IMR-90 (cell line): Measurements from ENCODE around the gene SSPN. TPM values are rescaled to one million over a fixed set of nuclear protein-coding genes. Genes with fewer than 3 reads are reported as not detected.

Experiments
- ATAC-seq: fragments of 200-7000 bp; cut with Tn5 transposase; 2 replicates; pipeline ENCODE4 v1.9.1; 2020; ENCODE audit warnings: low read depth, mild to moderate bottlenecking, moderate library complexity
- BruUV-seq: library from RNA; stranded (reverse); fragments of 400-500 nt; replicated peaks from 2 replicates; lab custom pipeline; 2021; lab: Mats Ljungman, UMichigan
- CTCF ChIA-PET: fragments of 300-600 bp; formaldehyde crosslinking; extraction: SDS; loops from one replicate; lab custom pipeline; 2021; ENCODE audit warnings: antibody characterized with exemption; lab: Yijun Ruan, JAX
- POLR2A ChIA-PET: fragments of 300-600 bp; sonication (Branson Sonifier 250); formaldehyde crosslinking; loops from one replicate; lab custom pipeline; 2022; ENCODE audit warnings: antibody characterized with exemption; ENCODE audit not compliant: unreplicated experiment; lab: Charles Lee
- DNase-seq: peaks from one replicate; pipeline ENCODE4 v3.0.0; 2013
- H2AFZ ChIP-seq: replicated peaks from 2 replicates; pipeline ENCODE3; 2013; ENCODE audit warnings: low read length, mild to moderate bottlenecking; ENCODE audit not compliant: poor library complexity
- H2AK5ac ChIP-seq: 2 replicates; pipeline ENCODE4 v1.6.1; 2013; ENCODE audit warnings: low read depth, low read length, inconsistent platforms
- H2AK9ac ChIP-seq: replicated peaks from 2 replicates; pipeline ENCODE3; 2013; ENCODE audit warnings: mild to moderate bottlenecking, low read depth, low read length, moderate library complexity; ENCODE audit not compliant: poor library complexity
- H2BK120ac ChIP-seq: 2 replicates; pipeline ENCODE4 v1.6.1; 2013; ENCODE audit warnings: low read depth, low read length, inconsistent platforms
- H2BK15ac ChIP-seq: 3 replicates; pipeline ENCODE4 v1.6.1; 2013; ENCODE audit warnings: low read depth, low read length, inconsistent platforms
- H2BK20ac ChIP-seq: 2 replicates; pipeline ENCODE4 v1.6.1; 2013; ENCODE audit warnings: low read depth, mild to moderate bottlenecking, inconsistent platforms, low read length, moderate library complexity
- H2BK5ac ChIP-seq: 2 replicates; pipeline ENCODE4 v1.6.1; 2013; ENCODE audit warnings: mild to moderate bottlenecking, low read depth, low read length, inconsistent platforms; ENCODE audit not compliant: poor library complexity, severe bottlenecking
- H3K14ac ChIP-seq: replicated peaks from 2 replicates; pipeline ENCODE4 v1.6.1; 2013; ENCODE audit warnings: low read depth, low read length, inconsistent platforms
- H3K18ac ChIP-seq: 2 replicates; pipeline ENCODE4 v1.6.1; 2013; ENCODE audit warnings: low read depth, low read length, control low read depth
- H3K23ac ChIP-seq: 2 replicates; pipeline ENCODE4 v1.6.1; 2013; ENCODE audit warnings: low read depth, low read length, inconsistent platforms
- H3K27ac ChIP-seq: 2 replicates; pipeline ENCODE4 v1.5.1; 2013; ENCODE audit warnings: mild to moderate bottlenecking, control low read depth, low read length; ENCODE audit not compliant: insufficient read depth
- H3K27me3 ChIP-seq: 2 replicates; pipeline ENCODE4 v1.6.1; 2013; ENCODE audit warnings: low read length; ENCODE audit not compliant: control insufficient read depth, insufficient read depth
- H3K36me3 ChIP-seq: 2 replicates; pipeline ENCODE4 v1.6.1; 2013; ENCODE audit warnings: low read length, mixed read lengths; ENCODE audit not compliant: control insufficient read depth, insufficient read depth
- H3K4ac ChIP-seq: 2 replicates; pipeline ENCODE4 v1.6.1; 2013; ENCODE audit warnings: low read depth, low read length, inconsistent platforms
- H3K4me1 ChIP-seq: 2 replicates; pipeline ENCODE4 v1.6.1; 2013; ENCODE audit warnings: low read length, mixed read lengths; ENCODE audit not compliant: control insufficient read depth, insufficient read depth
- H3K4me2 ChIP-seq: 2 replicates; pipeline ENCODE4 v1.6.1; 2013; ENCODE audit warnings: low read depth, mild to moderate bottlenecking, control low read depth, low read length, moderate library complexity
- H3K4me3 ChIP-seq: 2 replicates; pipeline ENCODE4 v1.5.1; 2013; ENCODE audit warnings: low read depth, mild to moderate bottlenecking, control low read depth, low read length, moderate library complexity; ENCODE audit not compliant: insufficient read depth
- H3K56ac ChIP-seq: 2 replicates; pipeline ENCODE4 v1.6.1; 2013; ENCODE audit warnings: low read length, inconsistent platforms; ENCODE audit not compliant: insufficient read depth; ENCODE audit errors: extremely low read depth
- H3K79me1 ChIP-seq, 2 experiments: 2 replicates each; pipeline ENCODE4 v1.6.1; 2013; ENCODE audit warnings: low read length in 2 of 2, inconsistent platforms in 1 of 2, low read depth in 1 of 2
- H3K9ac ChIP-seq: 2 replicates; pipeline ENCODE4 v1.6.1; 2013; ENCODE audit warnings: low read depth, low read length, control low read depth
- H3K9me1 ChIP-seq: 2 replicates; pipeline ENCODE4 v1.6.1; 2013; ENCODE audit warnings: low read length, inconsistent platforms; ENCODE audit not compliant: insufficient read depth
- H3K9me3 ChIP-seq: 2 replicates; pipeline ENCODE4 v1.6.1; 2013; ENCODE audit warnings: low read length; ENCODE audit not compliant: control insufficient read depth, insufficient read depth
- H4K20me1 ChIP-seq: 2 replicates; pipeline ENCODE4 v1.6.1; 2013; ENCODE audit warnings: low read length, inconsistent platforms; ENCODE audit not compliant: insufficient read depth
- H4K5ac ChIP-seq: 2 replicates; pipeline ENCODE4 v1.6.1; 2013; ENCODE audit warnings: mild to moderate bottlenecking, low read depth, low read length, control low read depth
- H4K8ac ChIP-seq, 2 experiments: 2 replicates each; pipeline ENCODE4 v1.6.1; 2013; ENCODE audit warnings: low read depth in 2 of 2, low read length in 2 of 2, control low read depth in 1 of 2, inconsistent platforms in 1 of 2
- H4K91ac ChIP-seq: 2 replicates; pipeline ENCODE4 v1.6.1; 2013; ENCODE audit warnings: low read depth, low read length, inconsistent platforms; ENCODE audit not compliant: insufficient read depth
- BHLHE40 ChIP-seq: fragments of 150-350 bp; IDR thresholded peaks from 2 replicates; pipeline ENCODE4 v1.6.1; 2016; ENCODE audit warnings: mild to moderate bottlenecking, low read depth, low read length
- CEBPB ChIP-seq: IDR thresholded peaks from 2 replicates; pipeline ENCODE4 v1.6.1; 2012; ENCODE audit warnings: low read depth, low read length, improper control_type of control experiment
- CHD1 ChIP-seq: IDR thresholded peaks from 2 replicates; pipeline ENCODE4 v1.6.1; 2012; ENCODE audit warnings: low read depth, low read length, improper control_type of control experiment
- CTCF ChIP-seq: conservative IDR thresholded peaks from 2 replicates; pipeline ENCODE4 v1.5.1; 2012; ENCODE audit warnings: mild to moderate bottlenecking, low read depth, low read length, improper control_type of control experiment
- ELK1 ChIP-seq: fragments of 150-350 bp; IDR thresholded peaks from 2 replicates; pipeline ENCODE4 v1.6.1; 2016; ENCODE audit warnings: low read depth, mild to moderate bottlenecking, low read length, moderate library complexity, borderline replicate concordance
- FOS ChIP-seq: fragments of 150-350 bp; IDR thresholded peaks from 2 replicates; pipeline ENCODE4 v1.6.1; 2016; ENCODE audit warnings: low read depth, low read length
- MAFK ChIP-seq: IDR thresholded peaks from 2 replicates; pipeline ENCODE4 v1.6.1; 2012; ENCODE audit warnings: low read depth, low read length, improper control_type of control experiment
- MAZ ChIP-seq: IDR thresholded peaks from 2 replicates; pipeline ENCODE4 v1.6.1; 2012; ENCODE audit warnings: low read depth, mild to moderate bottlenecking, low read length, improper control_type of control experiment, moderate library complexity, borderline replicate concordance
- MXI1 ChIP-seq: IDR thresholded peaks from 2 replicates; pipeline ENCODE4 v1.6.1; 2012; ENCODE audit warnings: low read depth, mild to moderate bottlenecking, low read length, moderate library complexity, borderline replicate concordance
- NFE2L2 ChIP-seq: fragments of 150-350 bp; IDR thresholded peaks from 2 replicates; pipeline ENCODE4 v1.6.1; 2016; ENCODE audit warnings: low read depth, mild to moderate bottlenecking, low read length
- POLR2A ChIP-seq: IDR thresholded peaks from 2 replicates; pipeline ENCODE4 v1.6.1; 2012; ENCODE audit warnings: mild to moderate bottlenecking, low read depth, low read length
- RAD21 ChIP-seq: IDR thresholded peaks from 2 replicates; pipeline ENCODE4 v1.6.1; 2012; ENCODE audit warnings: low read length, improper control_type of control experiment
- RCOR1 ChIP-seq: IDR thresholded peaks from 2 replicates; pipeline ENCODE4 v1.6.1; 2012; ENCODE audit warnings: mild to moderate bottlenecking, low read length, improper control_type of control experiment; ENCODE audit not compliant: insufficient replicate concordance
- RFX5 ChIP-seq: IDR thresholded peaks from 2 replicates; pipeline ENCODE4 v1.8.0; 2012; ENCODE audit warnings: low read depth, mild to moderate bottlenecking, low read length, moderate library complexity
- SMC3 ChIP-seq: fragments of 150-350 bp; IDR thresholded peaks from 2 replicates; pipeline ENCODE4 v1.6.1; 2016; ENCODE audit warnings: low read depth, mild to moderate bottlenecking, antibody characterized with exemption, low read length, moderate library complexity
- USF2 ChIP-seq: fragments of 150-350 bp; IDR thresholded peaks from 2 replicates; pipeline ENCODE4 v1.6.1; 2017; ENCODE audit warnings: mild to moderate bottlenecking, antibody characterized with exemption, low read length, low read depth
- WGBS, 2 experiments: methylation state at CpG; one replicate each; pipeline versions ENCODE4 v1.1.5 to v1.1.7; 2013; ENCODE audit warnings: missing lambda C conversion rate in 2 of 2; ENCODE audit not compliant: insufficient read length in 1 of 2; ENCODE audit errors: extremely low coverage in 2 of 2; 5-methylcytosine and 5-hydroxymethylcytosine counted together
- dilution Hi-C: fragments of 300-500 bp; cut with HindIII; formaldehyde crosslinking; loops from one replicate; pipeline ENCODE4 v1.14.3; 2018; ENCODE audit warnings: low sequenced_read_pairs; ENCODE audit not compliant: unreplicated experiment
- in situ Hi-C: fragments of 300-500 bp; cut with MboI; formaldehyde crosslinking; loops from 3 replicates; pipeline ENCODE4 v1.14.3; 2019; ENCODE audit warnings: low sequenced_read_pairs, inconsistent platforms, mixed read lengths
- intact Hi-C: fragments of 100-400 bp; cut with micrococcal nuclease; formaldehyde crosslinking; loops from 2 replicates; pipeline ENCODE4 v1.10.0; 2022
- polyA plus RNA-seq, 3 experiments: library from polyadenylated mRNA; depleted of rRNA; stranded (reverse); fragments of >200 nt; gene quantifications; 2 replicates each; pipeline ENCODE4 v1.2.3, GENCODE V29; 2012; ENCODE audit warnings: low replicate concordance in 1 of 3
- total RNA-seq: library from RNA; depleted of rRNA; stranded (reverse); fragments of >200 nt; gene quantifications from 2 replicates; pipeline ENCODE4 v1.2.3, GENCODE V29; 2012

Gene SSPN
- total and polyA plus RNA-seq, 2 of the 4 experiments (the other 2 are of a cell fraction): 3.5 to 5.6 TPM

GRCh38 chr12:26224657-26225056 is 29.3 kb downstream of the SSPN start:
- peaks cover 6% of the 10 kb centered on the region; the same call in 1 of the 2 replicates for H3K27me3 ChIP-seq
- H3K9me1 ChIP-seq: peaks cover 3% of the 10 kb centered on the region; the same call in 1 of the 2 replicates
- WGBS, 2 experiments: no CpG with 5 or more reads among the region's 5 CpGs
- H3K23ac ChIP-seq: no peak overlapping the region
- H4K8ac ChIP-seq: no peak overlapping the region
- H3K4ac ChIP-seq: no peak overlapping the region
- no peak overlapping the region for H4K5ac ChIP-seq
- CTCF ChIA-PET: no interaction called here
- TF ChIP-seq MAFK (no peak), MXI1 (no peak), CTCF (no peak), CEBPB (no peak), NFE2L2 (no peak), SMC3 (no peak), ELK1 (no peak), MAZ (no peak), RAD21 (no peak), RCOR1 (no peak), BHLHE40 (no peak), FOS (no peak), USF2 (no peak), RFX5 (no peak), CHD1 (no peak), POLR2A (no peak)
- H2BK120ac ChIP-seq: no peak overlapping the region
- H3K18ac ChIP-seq: no peak overlapping the region
- H4K91ac ChIP-seq: no peak overlapping the region
- H3K9ac ChIP-seq: no peak overlapping the region
- H2BK20ac ChIP-seq: no peak overlapping the region
- no peak overlapping the region for H2AFZ ChIP-seq
- POLR2A ChIA-PET: no interaction called here
- H3K36me3 ChIP-seq: no peaks in the 10 kb centered on the region
- intact Hi-C loops (loop anchor here (5.0 kb wide), 1 partner anchor 102 kb away; no protein-coding TSS in a partner anchor), in situ Hi-C loops (no loop called here), dilution Hi-C loops (no loop called here)
- H3K4me3 ChIP-seq: no peak overlapping the region
- no TSS peak for BruUV-seq
- no peak overlapping the region for H3K14ac ChIP-seq
- no peak overlapping the region for H3K56ac ChIP-seq
- no peaks in the 10 kb centered on the region for H3K79me1 ChIP-seq
- H3K4me2 ChIP-seq: no peak overlapping the region
- H2AK5ac ChIP-seq: no peak overlapping the region
- no peaks in the 10 kb centered on the region for H4K20me1 ChIP-seq
- H2BK5ac ChIP-seq: no peak overlapping the region
- peaks cover 2% of the 10 kb centered on the region; the same call in 1 of the 2 replicates for H3K4me1 ChIP-seq
- DNase-seq (no peak), ATAC-seq (no peak)
- H2BK15ac ChIP-seq: no peak overlapping the region
- no peak overlapping the region for H2AK9ac ChIP-seq
- H3K9me3 ChIP-seq: no peaks in the 10 kb centered on the region
- no peak overlapping the region for H3K27ac ChIP-seq
